UCSD-AML1 (cell line): Measurements from ENCODE around the gene CD7.
"Not testable (repeated sequence)": the region's sequence is repeated elsewhere in the genome, so short reads cannot be mapped to it uniquely, and the experiment has no call there.

Source experiments
- DNase-seq: peaks from one replicate; lab custom pipeline; 2025; ENCODE audit not compliant: unreplicated experiment; lab: John Stamatoyannopoulos, UW

CD7 gene

GRCh38 chr17:82317394-82318168 lies at the start of gene CD7:
TSS of gene CD7 (minus strand) at chr17:82317608. CDS start at chr17:82317495, 113 bp downstream.
- peak; percentile 38 for DNase-seq

GRCh38 chr17:82366749-82367148 lies 49.3 kb upstream of the CD7 start:
- DNase-seq, result no peak

- DNase-seq, result no peak
These were observed 48.3 kb upstream of the CD7 start for GRCh38 chr17:82365606-82366295.

DNA sequence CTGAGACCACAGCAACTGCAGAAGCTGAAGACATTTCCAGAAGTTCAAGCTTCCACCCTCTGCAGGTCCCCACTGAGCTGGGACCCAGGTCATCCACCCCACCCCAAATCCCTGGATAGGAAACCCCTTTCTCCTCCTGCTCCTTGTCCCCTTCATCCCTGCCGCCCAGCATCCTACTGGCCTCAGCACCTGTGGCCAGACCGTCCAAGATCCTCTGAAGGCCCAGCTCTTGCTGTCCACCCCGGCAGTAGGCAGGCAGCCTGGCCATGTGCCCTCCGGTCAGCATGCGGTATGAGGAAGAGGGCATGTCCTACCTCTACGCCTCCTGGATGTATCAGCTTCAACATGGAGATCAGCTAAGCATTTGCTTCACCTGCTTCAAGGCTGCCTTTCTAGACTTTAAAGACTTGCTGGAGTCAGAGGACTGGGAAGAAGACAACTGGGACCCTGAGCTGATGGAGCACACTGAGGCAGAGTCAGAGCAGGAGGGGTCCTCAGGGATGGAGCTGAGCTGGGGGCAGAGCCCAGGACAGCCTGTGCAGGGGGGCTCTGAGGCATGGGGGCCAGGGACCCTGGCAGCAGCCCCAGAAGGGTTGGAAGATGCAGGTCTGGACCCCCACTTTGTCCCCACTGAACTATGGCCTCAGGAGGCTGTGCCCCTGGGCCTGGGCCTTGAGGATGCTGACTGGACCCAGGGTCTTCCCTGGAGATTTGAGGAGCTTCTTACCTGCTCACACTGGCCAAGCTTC lies 44.7 kb upstream of the CD7 start:
- no peak for DNase-seq

DNA sequence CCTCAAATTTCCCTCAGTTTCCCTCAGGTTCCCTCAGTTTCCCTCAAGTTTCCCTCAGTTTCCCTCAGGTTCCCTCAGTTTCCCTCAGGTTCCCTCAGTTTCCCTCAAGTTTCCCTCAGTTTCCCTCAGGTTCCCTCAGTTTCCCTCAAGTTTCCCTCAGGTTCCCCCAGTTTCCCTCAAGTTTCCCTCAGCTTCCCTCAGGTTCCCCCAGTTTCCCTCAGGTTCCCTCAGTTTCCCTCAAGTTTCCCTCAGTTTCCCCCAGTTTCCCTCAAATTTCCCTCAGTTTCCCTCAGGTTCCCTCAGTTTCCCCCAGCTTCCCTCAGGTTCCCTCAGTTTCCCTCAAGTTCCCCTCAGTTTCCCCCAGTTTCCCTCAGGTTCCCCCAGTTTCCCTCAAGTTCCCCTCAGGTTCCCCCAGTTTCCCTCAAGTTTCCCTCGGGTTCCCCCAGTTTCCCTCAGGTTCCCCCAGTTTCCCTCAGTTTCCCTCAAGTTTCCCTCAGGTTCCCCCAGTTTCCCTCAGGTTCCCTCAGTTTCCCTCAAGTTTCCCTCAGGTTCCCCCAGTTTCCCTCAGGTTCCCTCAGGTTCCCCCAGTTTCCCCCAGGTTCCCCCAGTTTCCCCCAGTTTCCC lies 42.2 kb upstream of the CD7 start:
- not testable (repeated sequence) for DNase-seq

DNA sequence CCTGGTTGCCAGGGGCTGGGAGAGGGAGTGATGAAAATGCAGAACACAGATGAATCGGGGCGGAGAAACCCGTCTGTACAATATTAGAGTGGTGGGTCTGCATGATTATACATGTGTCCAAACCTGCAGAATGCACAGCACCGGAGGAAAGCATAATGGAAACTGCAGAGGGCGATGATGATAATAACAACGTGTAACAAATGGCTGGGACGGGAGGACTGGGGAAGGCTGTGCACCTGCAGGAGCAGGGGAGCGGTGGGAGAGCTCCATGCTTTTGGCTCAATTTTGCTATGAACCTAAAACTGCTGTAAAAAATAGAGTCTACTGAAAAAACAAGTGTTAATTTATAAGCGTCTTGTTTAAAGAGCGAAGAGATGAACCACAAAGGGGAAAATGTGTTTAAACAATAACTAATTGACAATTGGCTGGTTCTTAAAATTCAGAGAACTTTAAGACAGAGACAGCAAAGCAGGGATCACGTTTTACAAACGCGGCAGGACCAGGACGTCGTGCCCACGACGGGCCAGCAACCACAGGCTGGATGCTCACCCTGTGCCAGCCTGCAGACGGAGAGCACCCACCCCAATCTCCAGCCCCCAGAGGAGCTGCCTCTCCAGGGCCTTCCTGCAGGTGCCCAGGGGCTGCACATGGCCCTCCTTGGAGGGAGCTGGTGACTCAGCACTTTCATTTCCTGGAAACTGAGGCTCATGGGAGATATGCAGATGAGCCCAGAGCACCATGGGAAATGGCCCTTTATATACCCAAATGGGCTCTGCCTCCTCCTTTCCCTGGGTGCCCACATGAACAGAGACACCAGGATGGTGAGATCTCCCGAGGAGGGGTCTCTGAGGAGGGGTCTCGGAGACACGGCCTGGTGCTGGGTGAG lies 41.3 kb upstream of the CD7 start, which contains the start of gene TEX19:
Gene TEX19 (plus strand): TSS at position 783 of the 886 bp plus-strand sequence. CDS start 2,904 bp downstream, outside the sequence.
- no peak for DNase-seq

GRCh38 chr17:82357394-82357793 lies 40.0 kb upstream of the CD7 start:
- no peak for DNase-seq

- DNase-seq, result no peak
These were observed 39.5 kb upstream of the CD7 start for GRCh38 chr17:82356845-82357355.

DNA sequence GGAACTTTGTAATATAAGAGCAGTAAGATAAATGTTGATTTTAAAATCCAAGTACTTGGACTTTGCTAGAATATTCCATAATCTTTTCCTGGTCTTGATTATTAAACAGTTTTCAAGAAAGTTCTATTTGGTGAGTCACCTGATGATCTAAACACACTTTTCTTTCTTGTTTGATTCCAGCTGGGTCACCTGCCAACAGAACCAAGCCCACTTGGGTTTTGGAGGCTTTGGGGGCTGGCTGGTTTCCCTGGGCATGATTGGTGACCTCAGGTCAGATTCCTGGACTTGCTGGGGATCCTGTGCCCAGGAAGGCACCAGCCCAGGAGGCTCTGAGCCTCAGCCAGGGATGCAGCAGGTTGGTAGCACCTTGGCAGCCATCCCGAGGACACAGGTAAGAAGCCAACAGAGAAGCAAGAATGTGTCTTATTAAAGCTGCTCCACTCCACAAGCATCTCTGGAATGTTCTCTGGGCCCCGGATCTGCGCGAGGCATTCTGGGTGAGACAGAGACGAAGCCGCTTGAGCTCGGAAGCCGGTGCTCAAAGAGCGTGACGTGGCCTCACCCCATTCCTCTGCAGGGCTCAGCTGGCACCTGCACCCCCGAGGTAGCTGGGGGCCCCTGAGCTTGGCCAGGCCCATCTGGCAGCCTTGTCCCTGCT lies 38.5 kb upstream of the CD7 start:
- no peak for DNase-seq

- no peak for DNase-seq
These were observed 37.4 kb upstream of the CD7 start for GRCh38 chr17:82354804-82355308.

- DNase-seq, result no peak
These were observed 36.1 kb upstream of the CD7 start for GRCh38 chr17:82353484-82353883.

GRCh38 chr17:82351713-82352488 lies 34.5 kb upstream of the CD7 start:
- DNase-seq, result peak; percentile 81

- DNase-seq, result no peak
These were observed 33.9 kb upstream of the CD7 start for GRCh38 chr17:82351254-82351712.

DNA sequence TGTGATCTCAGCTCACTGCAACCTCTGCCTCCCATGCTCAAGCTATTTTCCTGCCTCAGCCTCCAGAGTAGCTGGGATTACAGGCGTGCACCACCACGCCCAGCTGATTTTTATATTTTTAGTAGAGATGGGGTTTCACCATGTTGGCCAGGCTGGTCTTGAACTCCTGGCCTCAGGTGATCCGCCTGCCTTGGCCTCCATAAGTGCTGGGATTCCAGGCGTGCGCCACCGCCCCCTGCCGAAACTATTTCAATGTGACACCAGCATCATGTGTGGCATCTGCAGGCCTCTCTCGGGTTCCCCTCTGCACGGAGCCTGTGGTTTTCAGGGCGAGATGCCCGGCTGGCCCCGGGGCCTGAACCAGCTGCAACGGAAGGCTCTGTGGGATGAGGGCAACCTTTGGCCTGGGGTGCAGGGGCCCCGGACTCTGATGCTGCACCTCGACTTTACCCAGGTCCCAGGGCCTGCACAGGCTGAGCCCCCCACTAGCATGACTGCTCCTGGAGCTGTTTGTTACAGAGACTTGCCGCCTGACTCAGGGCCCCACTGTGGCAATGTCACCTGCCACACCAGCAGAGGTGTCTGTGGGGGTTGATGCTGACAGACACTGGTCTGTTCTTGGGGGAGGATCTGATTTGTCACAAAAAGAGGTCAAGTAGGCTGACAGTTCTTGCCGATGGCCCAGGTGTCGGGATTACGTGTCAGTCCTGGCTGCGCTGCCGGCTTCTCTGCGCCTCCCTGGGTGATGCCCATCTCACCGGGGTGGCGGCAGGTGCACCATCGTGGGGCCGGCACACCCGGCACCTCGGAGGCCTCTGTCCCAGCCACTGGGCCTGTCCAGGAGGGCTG lies 33.0 kb upstream of the CD7 start:
- DNase-seq, result peak; percentile 70

DNA sequence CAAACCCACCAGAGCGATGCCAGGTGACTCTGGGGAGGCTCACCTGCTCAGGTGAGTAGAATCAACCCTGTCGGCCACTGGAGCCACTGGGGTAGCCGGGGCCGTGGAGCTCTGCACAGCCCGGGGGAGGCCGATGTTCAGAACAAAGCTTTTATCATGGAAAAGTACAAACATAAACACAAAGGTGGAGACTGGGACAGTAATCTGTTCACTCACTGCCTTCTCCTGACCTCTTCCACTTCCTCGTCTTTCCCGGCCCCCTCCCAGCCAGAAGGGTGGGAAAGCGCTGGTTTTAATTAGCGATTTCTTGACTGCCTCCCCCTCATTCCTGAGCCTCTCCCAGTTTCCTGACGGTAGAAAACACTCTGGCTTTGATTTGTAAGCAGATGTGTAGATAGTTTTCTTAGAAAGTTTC lies 31.9 kb upstream of the CD7 start:
- DNase-seq, result no peak

DNA sequence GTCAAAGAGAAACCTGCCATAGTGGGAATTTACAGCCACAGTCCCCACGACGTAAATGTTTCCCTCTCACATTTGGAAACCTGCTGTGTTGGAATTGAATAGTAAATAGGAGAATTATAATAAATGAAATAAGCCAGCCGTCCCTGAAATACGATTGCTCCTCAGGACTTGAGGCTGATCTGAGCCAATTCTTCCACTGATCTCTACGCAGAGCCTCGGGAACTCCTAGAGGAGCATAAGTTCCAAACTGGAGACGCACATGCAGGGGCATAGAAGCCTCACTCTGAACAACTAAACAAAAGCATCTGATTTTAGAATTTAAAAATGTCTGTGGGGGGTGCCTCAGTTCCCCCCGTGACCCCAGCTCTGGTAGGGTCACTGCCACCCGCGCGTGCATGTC lies 31.5 kb upstream of the CD7 start:
- DNase-seq, result no peak

DNA sequence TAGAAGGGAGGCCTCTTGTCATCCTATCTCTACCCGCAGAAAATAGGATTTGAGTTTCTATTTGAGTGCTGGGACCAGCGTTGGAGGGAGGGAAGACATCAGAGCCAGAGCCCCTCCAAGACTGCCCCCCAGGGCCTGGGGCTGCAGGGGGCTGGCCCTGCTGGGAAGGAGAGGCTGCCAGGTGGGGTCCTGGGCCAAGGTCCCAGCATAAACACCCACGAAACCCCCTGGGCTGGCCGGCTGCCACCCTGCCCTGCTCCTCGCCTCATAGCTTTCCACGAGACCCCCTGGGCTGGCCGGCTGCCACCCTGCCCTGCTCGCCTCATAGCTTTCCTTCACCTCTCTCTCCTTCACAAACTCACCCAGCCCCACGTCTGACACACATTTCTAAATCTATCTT lies 31.0 kb upstream of the CD7 start:
- DNase-seq, result no peak
